Activated CD4-positive, CD25-positive, alpha-beta regulatory T cell treated with anti-CD3 and anti-CD28 coated beads, Interleukin-2, amount 50 U/mL, for 16 hours (primary cell): ENCODE measurements around the gene MYO9B.

ENCODE experiments used
- DNase-seq: peaks from one replicate; pipeline ENCODE4 v3.0.0-alpha.2; 2020; ENCODE audit warnings: low read depth, low spot score

Gene MYO9B

GRCh38 chr19:17061691-17062090 is 13.9 kb upstream of the MYO9B start:
- DNase-seq = no peak

GRCh38 chr19:17063428-17063827 is 12.1 kb upstream of the MYO9B start:
- DNase-seq = no peak

GRCh38 chr19:17069193-17069592 is 6.4 kb upstream of the MYO9B start:
- DNase-seq = no peak

DNA sequence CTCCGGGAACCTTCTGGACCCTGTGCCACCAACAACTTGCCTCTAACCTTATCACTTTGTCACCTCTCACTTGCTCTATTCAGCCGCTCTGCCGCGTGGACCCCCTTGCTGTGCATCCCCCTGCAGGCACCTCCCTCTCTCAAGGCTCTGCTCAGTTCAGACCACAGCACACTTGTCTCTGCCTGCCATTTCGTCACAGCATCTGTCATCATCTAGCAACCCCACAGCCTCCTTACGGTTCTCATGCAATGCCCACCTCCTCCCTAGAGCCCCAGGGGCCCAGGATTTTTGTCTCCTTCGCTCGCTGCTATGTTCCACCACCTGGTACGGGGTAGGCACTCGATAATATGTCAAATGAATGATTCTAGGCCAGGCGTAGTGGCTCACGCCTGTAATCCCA is 5.2 kb upstream of the MYO9B start:
- DNase-seq = no peak

- DNase-seq = no peak
Measured at GRCh38 chr19:17070912-17071311, 4.7 kb upstream of the MYO9B start.

GRCh38 chr19:17073869-17074633 is 1.5 kb upstream of the MYO9B start:
- no peak for DNase-seq

DNA sequence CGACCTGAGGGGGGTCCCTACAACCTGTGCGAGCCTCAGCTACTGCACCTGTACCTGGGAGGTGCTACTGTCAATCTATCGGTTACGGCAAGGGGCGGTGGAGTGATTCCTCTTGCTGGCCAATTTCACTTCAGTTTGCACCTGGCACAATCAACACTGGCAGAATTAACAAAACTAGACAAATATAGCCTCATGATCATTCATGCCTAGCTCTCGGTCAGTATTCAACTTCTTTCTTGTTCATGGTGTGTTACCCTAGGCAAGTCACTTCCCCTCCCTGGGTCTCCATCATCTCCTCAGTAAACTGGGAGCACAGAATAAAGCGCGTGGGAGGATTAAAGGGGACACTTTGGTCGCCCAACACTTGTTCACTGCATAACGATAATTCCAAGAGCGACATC is 943 bp upstream of the MYO9B start:
- DNase-seq = no peak

- DNase-seq = peak; percentile 28
Measured at GRCh38 chr19:17075864-17076542, 426 bp downstream of the MYO9B start.

DNA sequence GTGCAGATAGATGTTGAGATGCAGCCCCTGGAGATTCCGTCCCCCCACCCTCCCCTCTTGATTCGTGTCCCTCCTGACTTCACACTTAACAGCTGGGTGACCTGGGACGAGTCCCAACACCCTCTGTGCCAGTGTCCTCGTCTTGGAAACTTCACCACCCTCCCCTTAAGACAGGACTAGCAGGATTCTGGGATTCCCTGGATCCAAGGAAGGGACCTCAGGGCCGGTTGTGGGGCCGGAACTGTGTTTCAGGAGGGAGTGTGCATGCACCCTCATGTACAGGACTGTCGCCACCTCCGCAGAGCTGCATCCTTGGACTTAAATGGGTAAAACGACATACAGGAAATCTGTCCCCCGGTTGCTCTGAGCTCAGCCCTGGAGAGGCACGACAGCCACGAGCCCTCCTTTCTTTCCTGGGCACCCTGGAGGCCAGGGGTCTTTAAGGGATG is 990 bp downstream of the MYO9B start:
- DNase-seq = no peak

DNA sequence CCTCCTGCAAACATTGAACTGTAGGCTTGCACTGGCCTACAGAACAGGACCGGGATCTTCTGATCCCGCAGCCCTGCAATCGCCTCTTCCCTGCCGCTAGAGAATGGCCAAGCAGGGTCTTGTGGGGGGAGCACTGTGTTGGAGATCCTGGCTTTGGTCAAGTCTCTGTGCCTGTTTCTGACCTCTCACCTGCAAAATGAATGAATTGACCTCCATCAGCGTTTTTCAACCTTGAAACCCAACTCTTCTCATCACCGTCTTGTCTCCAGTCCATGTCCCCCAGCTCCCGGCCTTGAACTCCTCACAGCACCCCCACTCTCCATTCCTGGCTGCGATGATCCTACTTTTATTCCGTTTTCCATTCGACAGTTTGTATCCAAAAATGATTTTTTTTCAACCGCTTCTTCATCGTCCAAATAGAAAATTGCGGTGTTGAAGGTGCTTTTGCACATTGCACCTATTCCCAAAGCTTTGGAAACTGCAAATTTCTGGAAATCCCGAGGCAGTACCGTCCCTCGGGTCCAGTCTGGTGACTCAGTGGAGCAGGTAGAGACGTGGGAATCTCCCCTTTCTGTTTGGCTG is 2.0 kb downstream of the MYO9B start:
- no peak for DNase-seq

DNA sequence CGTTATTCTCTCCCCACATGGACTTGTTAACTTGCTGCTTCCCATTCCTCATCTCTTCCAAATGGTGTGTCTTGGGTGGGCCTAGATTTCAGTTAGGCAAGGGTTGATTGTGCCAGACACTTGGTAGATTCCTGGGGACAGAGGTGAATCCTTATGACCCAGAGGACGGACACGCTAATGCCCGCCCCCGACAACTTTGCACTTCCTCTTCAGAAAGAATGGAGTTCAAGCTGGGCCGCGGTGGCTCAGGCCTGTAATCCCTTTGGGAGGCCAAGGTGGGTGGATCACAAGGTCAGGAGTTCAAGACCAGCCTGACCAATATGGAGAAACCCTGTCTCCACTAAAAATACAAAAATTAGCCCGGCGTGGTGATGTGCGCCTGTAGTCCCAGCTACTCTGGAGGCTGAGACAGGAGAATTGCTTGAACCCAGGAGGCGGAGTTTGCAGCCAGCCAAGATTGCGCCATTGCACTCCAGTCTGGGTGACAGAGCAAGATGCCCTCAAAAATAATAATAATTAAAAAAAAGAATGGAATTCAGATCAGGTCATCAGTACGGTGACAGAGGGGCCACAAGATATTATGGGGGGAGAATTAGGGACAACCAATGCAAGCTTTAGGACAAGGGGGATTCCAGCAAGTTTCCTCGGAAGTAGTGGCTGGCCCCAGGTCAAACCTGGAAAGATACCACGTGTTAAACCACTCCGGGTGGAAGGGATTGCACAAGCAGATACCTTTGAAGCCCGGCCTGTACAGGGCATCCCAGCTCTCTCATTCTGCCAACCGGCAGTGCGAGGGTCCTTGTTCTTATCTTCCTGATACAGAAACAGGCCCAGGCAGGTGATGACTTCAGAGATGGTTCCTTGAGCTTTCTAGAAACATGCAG is 2.7 kb downstream of the MYO9B start:
- no peak for DNase-seq

- no peak for DNase-seq
Measured at GRCh38 chr19:17078920-17079709, 3.5 kb downstream of the MYO9B start.

- peak; percentile 61 for DNase-seq
Measured at GRCh38 chr19:17079710-17080439, 4.3 kb downstream of the MYO9B start.

GRCh38 chr19:17080440-17080801 is 4.8 kb downstream of the MYO9B start:
- DNase-seq = no peak

- DNase-seq = no peak
Measured at GRCh38 chr19:17081672-17082630, 6.4 kb downstream of the MYO9B start.

- DNase-seq = no peak
Measured at GRCh38 chr19:17086120-17086519, 10.5 kb downstream of the MYO9B start.

- DNase-seq = no peak
Measured at GRCh38 chr19:17086834-17087233, 11.3 kb downstream of the MYO9B start.

DNA sequence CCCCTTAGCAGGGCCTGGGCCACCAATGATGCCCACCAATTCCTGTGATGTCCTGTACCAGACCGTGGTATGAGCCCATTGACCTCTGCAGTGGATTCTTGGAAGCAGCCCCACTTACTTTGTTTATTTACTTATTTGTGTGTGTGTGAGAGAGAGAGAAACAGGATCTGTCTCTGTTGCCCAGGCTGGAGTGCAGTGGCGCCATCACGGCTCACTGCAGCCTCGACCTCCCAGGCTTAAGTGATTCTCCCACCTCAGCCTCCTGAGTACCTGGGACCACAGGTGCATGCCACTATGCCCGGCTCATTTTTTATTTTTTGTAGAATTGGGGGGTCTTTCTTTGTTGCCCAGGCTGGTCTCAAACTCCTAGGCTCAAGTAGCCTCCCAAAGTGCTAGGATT is 13.0 kb downstream of the MYO9B start:
- DNase-seq = no peak

- no peak for DNase-seq
Measured at GRCh38 chr19:17090583-17090982, 15.0 kb downstream of the MYO9B start.
